CD14-positive monocyte (primary cell): ENCODE measurements around the gene CYTH1. TPM values are rescaled to one million over a fixed set of nuclear protein-coding genes. Genes with fewer than 3 reads are reported as not detected.
A peak's percentile ranks its signal among the peaks of the same experiment; 100 is the strongest.

ENCODE experiments used
- DNase-seq, 3 donors: peaks; one replicate each; pipeline ENCODE4 v3.0.0-alpha.2; 2011 to 2022
- H2AFZ ChIP-seq: 2 replicates; pipeline ENCODE4 v1.6.0; 2012; ENCODE audit warnings: mild to moderate bottlenecking, low read depth, low read length, inconsistent platforms; ENCODE audit not compliant: insufficient read depth, poor library complexity, severe bottlenecking
- H3K27ac ChIP-seq, 2 donors: 1 replicate in 1 of 2; 2 replicates in 1 of 2; pipeline ENCODE4 v1.5.1; 2012 to 2013; ENCODE audit warnings: low read length in 2 of 2, control low read depth in 1 of 2, inconsistent platforms in 1 of 2, low read depth in 1 of 2, mild to moderate bottlenecking in 1 of 2
- H3K27me3 ChIP-seq, 2 donors: one replicate each; pipeline versions ENCODE4 v1.6.0 to v1.6.1; 2011 to 2013; ENCODE audit warnings: low read length in 2 of 2; ENCODE audit not compliant: control insufficient read depth in 2 of 2, insufficient read depth in 2 of 2
- H3K36me3 ChIP-seq, 2 donors: replicated peaks in 1 of 2; 1 replicate in 1 of 2; 2 replicates in 1 of 2; pipeline versions ENCODE4 v1.5.1 to v1.6.1; 2012 to 2013; ENCODE audit warnings: low read length in 2 of 2, control low read depth in 1 of 2, inconsistent platforms in 1 of 2, mild to moderate bottlenecking in 1 of 2; ENCODE audit not compliant: insufficient read depth in 2 of 2, control insufficient read depth in 1 of 2
- H3K4me1 ChIP-seq, 2 donors: 1 replicate in 1 of 2; 2 replicates in 1 of 2; pipeline versions ENCODE4 v1.5.1 to v1.6.1; 2012 to 2013; ENCODE audit warnings: low read length in 2 of 2, control low read depth in 1 of 2, inconsistent platforms in 1 of 2, mild to moderate bottlenecking in 1 of 2, moderate library complexity in 1 of 2; ENCODE audit not compliant: insufficient read depth in 2 of 2, control insufficient read depth in 1 of 2
- H3K4me2 ChIP-seq: replicated peaks from 2 replicates; pipeline ENCODE3; 2012; ENCODE audit warnings: low read length, moderate library complexity, mild to moderate bottlenecking; ENCODE audit not compliant: poor library complexity, severe bottlenecking; ENCODE audit errors: extremely low read depth
- H3K4me3 ChIP-seq, 3 experiments: fragments of 200-600 bp in 1 of 3; sonication (generic) in 1 of 3; replicated peaks in 1 of 3; 1 replicate in 2 of 3; 2 replicates in 1 of 3; pipeline ENCODE4 v1.5.1; 2011 to 2013; ENCODE audit warnings: low read length in 3 of 3, mild to moderate bottlenecking in 3 of 3, control low read depth in 2 of 3, low read depth in 2 of 3, inconsistent platforms in 1 of 3, moderate library complexity in 1 of 3
- H3K79me2 ChIP-seq: 2 replicates; pipeline ENCODE4 v1.6.0; 2012; ENCODE audit warnings: mild to moderate bottlenecking, control low read depth, inconsistent platforms, low read length, moderate library complexity; ENCODE audit not compliant: insufficient read depth
- H3K9ac ChIP-seq: 2 replicates; pipeline ENCODE4 v1.6.0; 2017; ENCODE audit warnings: low read length, mild to moderate bottlenecking; ENCODE audit not compliant: insufficient read depth, poor library complexity, severe bottlenecking
- H3K9me3 ChIP-seq, 2 donors: replicated peaks in 1 of 2; 1 replicate in 1 of 2; 2 replicates in 1 of 2; pipeline versions ENCODE4 v1.5.1 to v1.6.1; 2012 to 2013; ENCODE audit warnings: low read length in 2 of 2, control low read depth in 1 of 2; ENCODE audit not compliant: control insufficient read depth in 1 of 2, insufficient read depth in 1 of 2
- H4K20me1 ChIP-seq: 2 replicates; pipeline ENCODE4 v1.6.0; 2012; ENCODE audit warnings: mild to moderate bottlenecking, low read length, control low read depth, moderate library complexity; ENCODE audit not compliant: insufficient read depth
- H3K27ac Mint-ChIP-seq, 7 donors: one replicate each; pipeline ENCODE4 v1.8.0; 2020; ENCODE audit warnings: mild to moderate bottlenecking in 7 of 7, mixed read lengths in 7 of 7, moderate library complexity in 6 of 7, inconsistent platforms in 2 of 7
- H3K27me3 Mint-ChIP-seq, 3 donors: one replicate each; pipeline ENCODE4 v1.8.0; 2021 to 2022; ENCODE audit warnings: low read depth in 3 of 3, mild to moderate bottlenecking in 3 of 3, mixed read lengths in 3 of 3, moderate library complexity in 3 of 3, inconsistent platforms in 1 of 3
- H3K36me3 Mint-ChIP-seq, 2 donors: one replicate each; pipeline ENCODE4 v1.8.0; 2020; ENCODE audit warnings: mixed read lengths in 2 of 2, inconsistent platforms in 1 of 2, mild to moderate bottlenecking in 1 of 2
- H3K4me1 Mint-ChIP-seq: one replicate; pipeline ENCODE4 v1.8.0; 2020; ENCODE audit warnings: mild to moderate bottlenecking, mixed read lengths
- H3K4me3 Mint-ChIP-seq, 2 donors: one replicate each; pipeline ENCODE4 v1.8.0; 2020; ENCODE audit warnings: mild to moderate bottlenecking in 2 of 2, mixed read lengths in 2 of 2, moderate library complexity in 1 of 2
- H3K9me3 Mint-ChIP-seq, 7 donors: one replicate each; pipeline ENCODE4 v1.8.0; 2020 to 2022; ENCODE audit warnings: mixed read lengths in 7 of 7, mild to moderate bottlenecking in 6 of 7, moderate library complexity in 6 of 7, inconsistent platforms in 2 of 7
- WGBS: methylation state at CpG from one replicate; pipeline ENCODE4 v1.1.5; 2013; ENCODE audit warnings: missing lambda C conversion rate; ENCODE audit not compliant: insufficient coverage; 5-methylcytosine and 5-hydroxymethylcytosine counted together
- intact Hi-C, 2 donors: fragments of 100-400 bp; cut with micrococcal nuclease; formaldehyde crosslinking; loops; one replicate each; pipeline versions ENCODE4 v1.15.0 to v1.15.1; 2023
- polyA plus RNA-seq, 3 donors: library from polyadenylated mRNA; depleted of rRNA in 1 of 3; unstranded in 2 of 3; stranded (reverse) in 1 of 3; fragments of 300-500 nt in 2 of 3; fragments of >200 nt in 1 of 3; fragmentation: Illumina TruSeq in 2 of 3; gene quantifications; 1 replicate in 2 of 3; 2 replicates in 1 of 3; pipeline ENCODE4 v1.2.3, GENCODE V29; 2012 to 2021
- TF ChIP-seq, protein P1 (sequence below): fragments of 200-600 bp; IDR thresholded peaks from one replicate; pipeline ENCODE4 v1.8.0; 2022; ENCODE audit warnings: antibody characterized with exemption, mild to moderate bottlenecking

Gene CYTH1
- polyA plus RNA-seq, 3 donors: 68.6 to 211 (median 80.9) TPM

DNA sequence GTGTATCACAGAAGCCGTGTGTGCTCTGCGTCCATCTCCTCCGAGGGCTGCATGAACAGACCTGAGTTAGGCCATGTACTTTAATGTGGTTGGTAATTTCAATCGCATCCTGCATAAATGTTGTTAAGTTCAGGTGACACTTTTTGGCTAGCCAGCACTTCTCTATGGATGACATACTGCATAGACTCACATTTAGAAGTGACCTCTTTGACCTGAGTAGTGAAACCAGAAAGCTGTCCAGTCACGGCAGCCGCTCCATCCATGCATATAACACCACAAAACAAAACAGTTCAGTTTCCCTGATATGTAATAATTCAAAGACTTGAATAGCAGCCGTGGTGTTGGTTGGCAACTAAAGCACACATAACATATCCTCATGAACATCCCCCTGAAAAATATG is 94.1 kb downstream of the CYTH1 start:
- Histone ChIP-seq H3K27me3 (no peaks in the 10 kb centered on the region), H2AFZ (no peak overlapping the region), H3K36me3 (peaks cover 81 to 97% of the 10 kb centered on the region in 2 donors), H3K9ac (no peak overlapping the region), H4K20me1 (peaks cover 52% of the 10 kb centered on the region), H3K4me2 (no peak overlapping the region), H3K4me3 (no peak overlapping the region), H3K27ac (peak overlapping the region in 1 of 2 donors; percentile 29), H3K79me2 (no peaks in the 10 kb centered on the region), H3K9me3 (no peaks in the 10 kb centered on the region), H3K4me1 (no peaks in the 10 kb centered on the region)
- DNase-seq: no peak
- TF ChIP-seq, protein P1, sequence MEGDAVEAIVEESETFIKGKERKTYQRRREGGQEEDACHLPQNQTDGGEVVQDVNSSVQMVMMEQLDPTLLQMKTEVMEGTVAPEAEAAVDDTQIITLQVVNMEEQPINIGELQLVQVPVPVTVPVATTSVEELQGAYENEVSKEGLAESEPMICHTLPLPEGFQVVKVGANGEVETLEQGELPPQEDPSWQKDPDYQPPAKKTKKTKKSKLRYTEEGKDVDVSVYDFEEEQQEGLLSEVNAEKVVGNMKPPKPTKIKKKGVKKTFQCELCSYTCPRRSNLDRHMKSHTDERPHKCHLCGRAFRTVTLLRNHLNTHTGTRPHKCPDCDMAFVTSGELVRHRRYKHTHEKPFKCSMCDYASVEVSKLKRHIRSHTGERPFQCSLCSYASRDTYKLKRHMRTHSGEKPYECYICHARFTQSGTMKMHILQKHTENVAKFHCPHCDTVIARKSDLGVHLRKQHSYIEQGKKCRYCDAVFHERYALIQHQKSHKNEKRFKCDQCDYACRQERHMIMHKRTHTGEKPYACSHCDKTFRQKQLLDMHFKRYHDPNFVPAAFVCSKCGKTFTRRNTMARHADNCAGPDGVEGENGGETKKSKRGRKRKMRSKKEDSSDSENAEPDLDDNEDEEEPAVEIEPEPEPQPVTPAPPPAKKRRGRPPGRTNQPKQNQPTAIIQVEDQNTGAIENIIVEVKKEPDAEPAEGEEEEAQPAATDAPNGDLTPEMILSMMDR: no peak
- intact Hi-C loops: loop anchor here in 1 of 2 donors (10.0 kb wide), 1 partner anchor 63 kb away; no protein-coding TSS in a partner anchor
- Mint-ChIP-seq H3K27me3 (peaks cover 0 to 2% (median 0%) of the 10 kb centered on the region in 3 donors), H3K9me3 (peaks cover 0 to 2% (median 0%) of the 10 kb centered on the region in 7 donors), H3K4me1 (no peaks in the 10 kb centered on the region), H3K36me3 (peaks cover 83 to 96% of the 10 kb centered on the region in 2 donors), H3K27ac (peak overlapping the region in 2 of 7 donors; percentile 22 to 44), H3K4me3 (no peak overlapping the region)
- 100% methylated on average over 5 of the region's 7 CpGs for WGBS

DNA sequence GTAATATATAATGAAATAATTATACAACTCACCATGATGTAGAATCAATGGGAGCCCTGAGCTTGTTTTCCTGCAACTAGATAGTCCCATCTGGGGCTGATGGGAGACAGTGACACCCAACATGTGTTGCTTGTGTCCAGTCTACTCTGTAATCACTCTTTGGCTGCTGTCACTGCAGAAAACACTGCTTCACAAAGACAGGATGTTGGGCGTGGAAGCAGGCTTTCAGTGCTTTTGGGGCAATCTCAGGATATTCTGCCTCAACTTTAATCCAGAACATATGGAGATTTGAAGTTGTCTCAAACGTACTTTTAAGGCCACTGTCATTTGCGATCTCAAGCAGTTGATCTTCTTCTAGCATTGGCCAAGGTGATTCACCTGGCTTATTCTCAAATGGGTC is 94.9 kb downstream of the CYTH1 start:
- no peak overlapping the region for H3K4me3 ChIP-seq
- DNase-seq: no peak
- Mint-ChIP-seq H3K4me3 (no peak overlapping the region), H3K4me1 (no peaks in the 10 kb centered on the region), H3K27me3 (peaks cover 0 to 2% (median 0%) of the 10 kb centered on the region in 3 donors), H3K9me3 (peaks cover 0 to 2% (median 0%) of the 10 kb centered on the region in 7 donors), H3K27ac (peak overlapping the region in 5 of 7 donors; percentile 12 to 85 (median 44)), H3K36me3 (peaks cover 83 to 96% of the 10 kb centered on the region in 2 donors)
- H3K4me2 ChIP-seq: no peak overlapping the region
- intact Hi-C loops: loop anchor here in 1 of 2 donors (10.0 kb wide), 1 partner anchor 62 kb away; no protein-coding TSS in a partner anchor
- H3K79me2 ChIP-seq: no peaks in the 10 kb centered on the region
- H3K9ac ChIP-seq: no peak overlapping the region
- WGBS: 100% methylated on average over 1 of the region's 3 CpGs
- no peaks in the 10 kb centered on the region for H3K4me1 ChIP-seq
- peaks cover 79 to 97% of the 10 kb centered on the region in 2 donors for H3K36me3 ChIP-seq
- H3K9me3 ChIP-seq: no peaks in the 10 kb centered on the region
- TF ChIP-seq, protein P1: no peak
- no peaks in the 10 kb centered on the region for H3K27me3 ChIP-seq
- peaks cover 44% of the 10 kb centered on the region for H4K20me1 ChIP-seq
- no peak overlapping the region for H2AFZ ChIP-seq
- H3K27ac ChIP-seq: no peak overlapping the region
